GM12878 (cell line): ENCODE results near the gene TRABD. TPM values are rescaled to one million over a fixed set of nuclear protein-coding genes. Genes with fewer than 3 reads are reported as not detected.

Source experiments
- ATAC-seq: fragments of 200-7000 bp; cut with Tn5 transposase; 3 replicates; pipeline ENCODE4 v1.9.1; 2020; ENCODE audit warnings: mild to moderate bottlenecking, moderate library complexity
- BruUV-seq: library from RNA; stranded (reverse); fragments of 400-500 nt; replicated peaks from 2 replicates; lab custom pipeline; 2021; lab: Mats Ljungman, UMichigan
- CTCF ChIA-PET: fragments of 300-600 bp; sonication (Branson Sonifier 250); formaldehyde crosslinking; extraction: SDS; loops from one replicate; lab custom pipeline; 2021; ENCODE audit warnings: inconsistent platforms; lab: Yijun Ruan, JAX
- POLR2A ChIA-PET: fragments of 350-600 bp; formaldehyde crosslinking; extraction: SDS; loops from one replicate; lab custom pipeline; 2021; ENCODE audit warnings: inconsistent platforms; lab: Charles Lee
- RAD21 ChIA-PET: fragments of 300-600 bp; sonication (Branson Sonifier 250); formaldehyde crosslinking; loops from one replicate; lab custom pipeline; 2023; ENCODE audit warnings: antibody characterized with exemption; ENCODE audit not compliant: unreplicated experiment; lab: Charles Lee
- SMC1A ChIA-PET: fragments of 300-600 bp; sonication (Branson Sonifier 250); formaldehyde crosslinking; loops from one replicate; lab custom pipeline; 2023; ENCODE audit not compliant: unreplicated experiment, uncharacterized antibody; lab: Charles Lee
- DNase-seq: peaks from one replicate; pipeline ENCODE4 v3.0.0-alpha.2; 2011; ENCODE audit warnings: low read depth, low spot score
- FAIRE-seq: peaks from 3 replicates; lab custom pipeline; 2011; peaks lifted over from hg19 to GRCh38; lab: Jason Lieb, UNC
- H2AFZ ChIP-seq: 2 replicates; pipeline ENCODE4 v1.6.0; 2011; ENCODE audit warnings: low read depth, low read length, control low read depth; ENCODE audit not compliant: control insufficient read depth
- H3K27ac ChIP-seq: 2 replicates; pipeline ENCODE4 v1.5.1; 2011; ENCODE audit warnings: control low read depth; ENCODE audit not compliant: control insufficient read depth, insufficient read depth
- H3K27me3 ChIP-seq, 2 experiments: replicated peaks in 1 of 2; 2 replicates each; pipeline versions ENCODE4 v1.6.0 to v1.6.1; 2011; ENCODE audit warnings: low read length in 1 of 2; ENCODE audit not compliant: control insufficient read depth in 2 of 2, insufficient read depth in 2 of 2
- H3K36me3 ChIP-seq, 2 experiments: 2 replicates each; pipeline ENCODE4 v1.5.1; 2011; ENCODE audit warnings: low read length in 1 of 2; ENCODE audit not compliant: control insufficient read depth in 2 of 2, insufficient read depth in 2 of 2
- H3K4me1 ChIP-seq: 2 replicates; pipeline ENCODE4 v1.6.1; 2011; ENCODE audit warnings: mild to moderate bottlenecking, low read length, moderate library complexity, mixed read lengths; ENCODE audit not compliant: control insufficient read depth, insufficient read depth
- H3K4me2 ChIP-seq: 2 replicates; pipeline ENCODE4 v1.6.0; 2011; ENCODE audit warnings: control low read depth; ENCODE audit not compliant: control insufficient read depth, insufficient read depth
- H3K4me3 ChIP-seq: fragments of 200-600 bp; sonication (generic); 2 replicates; pipeline ENCODE4 v1.5.1; 2016
- H3K79me2 ChIP-seq: 2 replicates; pipeline ENCODE4 v1.6.0; 2011; ENCODE audit warnings: low read length; ENCODE audit not compliant: control insufficient read depth, insufficient read depth
- H3K9ac ChIP-seq: 2 replicates; pipeline ENCODE4 v1.8.0; 2011; ENCODE audit warnings: low read length, control low read depth, mixed read lengths; ENCODE audit not compliant: control insufficient read depth, insufficient read depth
- H3K9me3 ChIP-seq: replicated peaks from 3 replicates; pipeline ENCODE4 v1.5.1; 2011; ENCODE audit warnings: mild to moderate bottlenecking, low read length; ENCODE audit not compliant: control insufficient read depth, insufficient read depth
- H4K20me1 ChIP-seq: 2 replicates; pipeline ENCODE4 v1.6.0; 2011; ENCODE audit not compliant: control insufficient read depth, insufficient read depth
- BRCA1 ChIP-seq: IDR thresholded peaks from 2 replicates; pipeline ENCODE4 v1.6.1; 2011; ENCODE audit warnings: low read depth, low read length, improper control_type of control experiment
- EED ChIP-seq: sonication (generic); IDR thresholded peaks from 2 replicates; pipeline ENCODE4 v1.6.1; 2016; ENCODE audit warnings: antibody characterized with exemption, low read depth
- ETV6 ChIP-seq, 2 experiments: fragments of 450-650 bp in 1 of 2; IDR thresholded peaks in 1 of 2; conservative IDR thresholded peaks in 1 of 2; 2 replicates each; pipeline ENCODE4 v1.6.1; 2014; ENCODE audit warnings: antibody characterized with exemption in 1 of 2, borderline replicate concordance in 1 of 2, low read depth in 1 of 2, mild to moderate bottlenecking in 1 of 2, moderate library complexity in 1 of 2
- FOS ChIP-seq: IDR thresholded peaks from 3 replicates; pipeline ENCODE4 v1.6.1; 2011; ENCODE audit warnings: borderline replicate concordance; ENCODE audit not compliant: insufficient read length; ENCODE audit errors: extremely low read depth
- MYC ChIP-seq: IDR thresholded peaks from 2 replicates; pipeline ENCODE4 v1.6.1; 2011; ENCODE audit warnings: mild to moderate bottlenecking, low read length, moderate library complexity, inconsistent platforms; ENCODE audit not compliant: insufficient read depth, insufficient replicate concordance, insufficient read length, severe bottlenecking
- NR2C1 ChIP-seq: fragments of 450-650 bp; IDR thresholded peaks from 2 replicates; pipeline ENCODE4 v1.6.1; 2017; ENCODE audit warnings: antibody characterized with exemption, mild to moderate bottlenecking, moderate library complexity
- NR2F1 ChIP-seq: fragments of 450-650 bp; conservative IDR thresholded peaks from 2 replicates; pipeline ENCODE4 v1.6.1; 2017; ENCODE audit warnings: mild to moderate bottlenecking
- POLR2AphosphoS5 ChIP-seq: IDR thresholded peaks from 2 replicates; pipeline ENCODE4 v1.6.1; 2011; ENCODE audit warnings: mild to moderate bottlenecking, low read length, inconsistent platforms
- RB1 ChIP-seq: fragments of 450-650 bp; formaldehyde crosslinking; IDR thresholded peaks from 2 replicates; pipeline ENCODE4 v1.6.1; 2017; ENCODE audit warnings: mild to moderate bottlenecking, borderline replicate concordance
- RBBP5 ChIP-seq: fragments of 200-600 bp; sonication (generic); conservative IDR thresholded peaks from 2 replicates; pipeline ENCODE4 v1.6.1; 2016
- ZBED1 ChIP-seq: IDR thresholded peaks from 2 replicates; pipeline ENCODE4 v1.6.1; 2016; ENCODE audit warnings: borderline replicate concordance
- ZNF217 ChIP-seq: fragments of 450-650 bp; IDR thresholded peaks from 2 replicates; pipeline ENCODE4 v1.6.1; 2017; ENCODE audit warnings: antibody characterized with exemption, mild to moderate bottlenecking
- WGBS: methylation state at CpG from one replicate; pipeline ENCODE4 v1.1.6; 2016; ENCODE audit warnings: low lambda C conversion rate; ENCODE audit not compliant: insufficient replicate concordance, insufficient coverage; ENCODE audit errors: missing lambda C conversion rate; 5-methylcytosine and 5-hydroxymethylcytosine counted together
- in situ Hi-C: fragments of 300-500 bp; cut with MboI; formaldehyde crosslinking; loops from 9 replicates; pipeline ENCODE4 v1.14.3; 2018; ENCODE audit warnings: mixed read lengths
- intact Hi-C: fragments of 100-400 bp; cut with micrococcal nuclease; formaldehyde crosslinking; loops from one replicate; pipeline ENCODE4 v1.14.2; 2022; ENCODE audit not compliant: unreplicated experiment
- polyA plus RNA-seq, 11 experiments: library from polyadenylated mRNA; depleted of rRNA in 4 of 11; unstranded in 6 of 11; stranded (reverse) in 5 of 11; fragments of >200 nt; fragmentation: Nextera tagmentation in 4 of 11; fragmentation: Illumina TruSeq in 1 of 11; extraction: Ambion mirVana in 4 of 11; extraction: Trizol in 1 of 11; gene quantifications; 1 replicate in 1 of 11; 2 replicates in 10 of 11; pipeline versions ENCODE4 v1.2.1 to v1.2.3, GENCODE V29; 2011 to 2016; ENCODE audit warnings: inconsistent platforms in 2 of 11, missing spikeins in 2 of 11, low read depth in 1 of 11
- total RNA-seq, 4 experiments: library from RNA; depleted of rRNA in 3 of 4; stranded (reverse); fragments of >200 nt in 3 of 4; fragmentation: Illumina TruSeq in 1 of 4; extraction: Trizol in 1 of 4; gene quantifications; 2 replicates each; pipeline versions ENCODE4 v1.2.1 to v1.2.3, GENCODE V29; 2013 to 2021
- TF ChIP-seq, protein P1 (sequence below): IDR thresholded peaks from 2 replicates; pipeline ENCODE4 v1.6.1; 2011; ENCODE audit warnings: mild to moderate bottlenecking, low read depth, low read length, moderate library complexity; ENCODE audit not compliant: insufficient replicate concordance

The TRABD gene
- total and polyA plus RNA-seq, 10 of the 15 experiments (the other 5 are each of a cell fraction or from before 2014, with no cell fraction given), result 0.43 to 116 (median 58.1) TPM

- peaks cover 3% of the 10 kb centered on the region for H3K4me1 ChIP-seq
- ATAC-seq (no peak), DNase-seq (no peak), FAIRE-seq (no peak)
- no TSS peak for BruUV-seq
- H4K20me1 ChIP-seq, result no peaks in the 10 kb centered on the region
- H3K4me3 ChIP-seq, result no peak overlapping the region
- no peaks in the 10 kb centered on the region for H3K9me3 ChIP-seq
- TF ChIP-seq, protein P1, sequence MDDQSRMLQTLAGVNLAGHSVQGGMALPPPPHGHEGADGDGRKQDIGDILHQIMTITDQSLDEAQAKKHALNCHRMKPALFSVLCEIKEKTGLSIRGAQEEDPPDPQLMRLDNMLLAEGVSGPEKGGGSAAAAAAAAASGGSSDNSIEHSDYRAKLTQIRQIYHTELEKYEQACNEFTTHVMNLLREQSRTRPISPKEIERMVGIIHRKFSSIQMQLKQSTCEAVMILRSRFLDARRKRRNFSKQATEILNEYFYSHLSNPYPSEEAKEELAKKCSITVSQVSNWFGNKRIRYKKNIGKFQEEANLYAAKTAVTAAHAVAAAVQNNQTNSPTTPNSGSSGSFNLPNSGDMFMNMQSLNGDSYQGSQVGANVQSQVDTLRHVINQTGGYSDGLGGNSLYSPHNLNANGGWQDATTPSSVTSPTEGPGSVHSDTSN, result no peak
- TF ChIP-seq MYC (no peak), POLR2AphosphoS5 (no peak), NR2F1 (no peak), EED (no peak), ETV6 (conservative IDR thresholded peaks at IDR 0.05 in 1 of 2, IDR thresholded peaks at IDR 0.05 in 1 of 2; ENCODE audit: borderline replicate concordance in 1 of 2, low read depth in 1 of 2) (no peak), FOS (no peak), RB1 (no peak), BRCA1 (no peak), NR2C1 (no peak), ZNF217 (no peak), RBBP5 (no peak), ZBED1 (no peak)
- H2AFZ ChIP-seq, result no peak overlapping the region
- 88% methylated on average over 21 of the region's 22 CpGs for WGBS
- in situ Hi-C loops (no loop called here), intact Hi-C loops (no loop called here)
- H3K27me3 ChIP-seq, result no peaks in the 10 kb centered on the region
- H3K36me3 ChIP-seq, result no peaks in the 10 kb centered on the region
- no peak overlapping the region for H3K27ac ChIP-seq
- ChIA-PET SMC1A (no interaction called here), RAD21 (no interaction called here), POLR2A (no interaction called here), CTCF (no interaction called here)
- H3K9ac ChIP-seq, result no peak overlapping the region
- H3K4me2 ChIP-seq, result no peak overlapping the region
- H3K79me2 ChIP-seq, result no peaks in the 10 kb centered on the region
Observed at GRCh38 chr22:50178471-50178864, 7.2 kb upstream of the TRABD start.
